ENCODE measurements around the gene TAPBP.
A peak's percentile ranks its signal among the peaks of the same experiment; 100 is the strongest.
"Not testable (repeated sequence)": the region's sequence is repeated elsewhere in the genome, so short reads cannot be mapped to it uniquely, and the experiment has no call there.

The TAPBP gene

DNA sequence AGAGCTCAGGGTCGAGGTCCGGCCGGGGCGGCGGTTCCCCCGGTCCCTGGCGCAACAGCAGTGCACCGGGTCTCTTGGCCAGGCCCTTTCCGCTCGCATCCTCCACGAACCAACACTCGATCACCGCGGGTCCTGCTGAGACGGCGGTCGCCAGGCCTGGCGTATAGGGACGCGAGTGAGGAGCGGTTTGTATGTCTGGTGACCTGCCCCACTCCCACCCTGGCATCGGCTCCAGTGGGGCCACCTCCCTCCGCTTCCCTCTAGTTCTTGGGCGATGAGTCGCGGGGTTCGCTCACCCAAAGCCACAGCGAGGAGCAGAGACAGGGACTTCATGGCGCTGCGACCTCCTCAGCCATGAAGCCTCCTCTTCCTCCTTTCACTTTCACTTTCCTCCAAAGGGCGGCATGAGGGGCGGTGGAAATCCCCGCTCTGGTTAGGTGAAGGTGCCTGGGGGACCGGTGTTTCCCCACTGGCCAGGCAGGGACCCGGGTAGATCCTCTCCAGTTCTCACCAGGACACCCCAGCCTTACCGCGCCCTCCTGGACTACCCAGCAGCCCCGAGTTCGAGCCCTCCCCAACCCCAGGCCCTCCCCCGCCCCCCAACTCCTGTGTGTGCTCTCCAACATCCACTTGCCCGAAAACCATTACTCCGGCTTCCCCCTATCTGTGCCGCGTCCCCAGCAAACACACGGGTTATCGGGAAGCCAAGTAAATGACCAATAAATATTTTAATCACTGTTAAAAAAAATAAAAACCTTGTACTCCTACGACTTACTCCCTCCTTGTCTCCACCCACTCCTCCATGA lies at the start of gene TAPBP:
TSS of gene TAPBP (minus strand) at position 370 of the 806 bp plus-strand sequence. CDS start at position 333, 37 bp downstream.
- DNase-seq (ENCODE audit: low read depth), result peak; percentile 77

DNA sequence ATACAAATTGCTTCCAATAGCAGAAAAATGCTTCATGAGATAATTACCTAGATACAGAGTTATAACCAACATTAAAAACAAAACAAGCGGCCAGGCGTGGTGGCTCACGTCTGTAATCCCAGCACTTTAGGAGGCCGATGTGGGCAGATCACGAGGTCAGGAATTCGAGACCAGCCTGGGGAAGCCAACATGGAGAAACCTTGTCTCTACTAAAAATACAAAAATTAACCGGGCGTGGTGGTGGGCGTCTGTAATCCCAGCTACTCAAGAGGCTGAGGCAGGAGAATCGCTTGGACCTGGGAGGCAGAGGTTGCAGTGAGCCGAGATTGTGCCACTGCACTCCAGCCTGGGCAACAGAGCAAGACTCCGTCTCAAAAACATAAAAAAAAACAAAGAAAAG lies 49.6 kb upstream of the TAPBP start:
- DNase-seq (ENCODE audit: low read depth), result not testable (repeated sequence)

DNA sequence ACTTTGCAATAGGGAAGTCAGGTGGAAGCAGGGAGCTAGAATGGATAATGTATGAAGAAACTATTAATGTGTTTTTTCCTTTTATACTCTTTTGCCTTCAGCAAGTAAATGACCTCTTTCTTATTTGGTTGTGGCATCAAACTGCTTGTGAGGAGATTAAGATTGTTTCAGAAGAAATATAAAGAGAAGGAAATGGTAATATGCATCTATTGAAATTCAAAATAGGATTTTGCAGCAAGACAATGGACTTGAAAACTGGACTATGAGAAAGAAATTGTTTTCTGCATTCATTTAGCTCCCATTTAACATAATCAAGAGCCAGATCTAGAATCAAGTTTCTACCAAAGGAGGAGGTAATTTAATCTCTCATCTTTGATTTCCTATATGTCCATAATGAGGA lies 45.5 kb upstream of the TAPBP start:
- DNase-seq (ENCODE audit: low read depth), result no peak

DNA sequence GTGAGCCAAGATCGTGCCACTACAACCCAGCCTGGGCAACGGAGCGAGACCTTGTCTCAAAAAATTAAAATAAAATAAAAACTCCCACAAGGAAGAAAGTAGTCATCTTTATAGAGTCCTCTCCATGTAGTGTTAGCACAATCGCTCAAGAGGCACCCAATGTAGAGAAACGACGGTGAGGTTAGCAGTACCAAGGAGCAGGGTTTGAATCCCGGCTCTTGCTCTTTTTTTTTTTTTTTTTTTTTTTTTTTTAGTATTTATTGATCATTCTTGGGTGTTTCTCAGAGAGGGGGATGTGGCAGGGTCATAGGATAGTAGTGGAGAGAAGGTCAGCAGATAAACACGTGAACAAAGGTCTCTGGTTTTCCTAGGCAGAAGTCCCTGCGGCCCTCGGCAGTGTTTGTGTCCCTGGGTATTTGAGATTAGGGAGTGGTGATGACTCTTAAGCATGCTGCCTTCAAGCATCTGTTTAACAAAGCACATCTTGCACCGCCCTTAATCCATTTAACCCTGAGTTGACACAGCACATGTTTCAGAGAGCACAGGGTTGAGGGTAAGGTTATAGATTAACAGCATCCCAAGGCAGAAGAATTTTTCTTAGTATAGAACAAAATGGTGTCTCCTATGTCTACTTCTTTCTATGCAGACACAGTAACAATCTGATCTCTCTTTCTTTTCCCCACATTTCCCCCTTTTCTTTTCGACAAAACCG lies 43.4 kb upstream of the TAPBP start:
- DNase-seq (ENCODE audit: low read depth), result not testable (repeated sequence)

DNA sequence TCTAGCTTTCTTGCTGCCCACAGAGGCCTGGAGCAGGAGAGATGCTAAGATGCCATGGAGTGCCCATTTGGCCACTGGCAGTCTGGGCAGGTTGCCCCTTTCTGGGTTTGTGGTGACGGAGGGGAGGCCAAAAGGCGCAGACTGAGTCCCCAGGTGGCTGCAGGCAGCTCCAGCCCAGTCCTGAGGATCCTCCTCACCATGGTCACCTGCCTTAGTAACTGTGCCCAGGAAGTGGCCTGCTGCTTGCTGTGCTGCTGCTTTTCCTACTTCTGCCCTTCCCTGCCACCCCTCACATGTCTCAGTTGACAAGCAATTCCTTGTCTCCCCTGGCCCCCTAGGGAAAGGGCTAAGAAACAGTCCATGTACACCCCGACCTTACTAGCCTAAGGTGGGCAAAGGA lies 42.4 kb upstream of the TAPBP start:
- no peak for DNase-seq (ENCODE audit: low read depth)

DNA sequence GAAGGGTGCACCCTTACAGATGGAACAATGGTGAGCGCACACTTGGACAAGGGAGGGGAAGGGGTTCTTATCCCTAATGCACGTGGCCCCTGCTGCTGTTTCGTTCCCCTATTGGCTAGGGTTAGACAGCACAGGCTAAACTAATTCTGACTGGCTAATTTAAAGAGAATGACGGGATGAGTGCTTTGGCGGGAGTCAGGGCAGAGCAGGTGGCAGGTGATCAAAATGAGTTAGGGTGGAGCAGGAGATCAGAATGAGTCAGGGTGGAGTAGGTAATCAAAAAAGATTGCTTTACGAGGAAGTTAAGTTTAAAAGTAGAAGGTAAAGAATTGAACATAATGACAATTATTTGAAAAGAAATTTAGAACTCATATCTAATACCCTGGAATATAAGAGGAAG lies 42.0 kb upstream of the TAPBP start:
- DNase-seq (ENCODE audit: low read depth), result not testable (repeated sequence)

DNA sequence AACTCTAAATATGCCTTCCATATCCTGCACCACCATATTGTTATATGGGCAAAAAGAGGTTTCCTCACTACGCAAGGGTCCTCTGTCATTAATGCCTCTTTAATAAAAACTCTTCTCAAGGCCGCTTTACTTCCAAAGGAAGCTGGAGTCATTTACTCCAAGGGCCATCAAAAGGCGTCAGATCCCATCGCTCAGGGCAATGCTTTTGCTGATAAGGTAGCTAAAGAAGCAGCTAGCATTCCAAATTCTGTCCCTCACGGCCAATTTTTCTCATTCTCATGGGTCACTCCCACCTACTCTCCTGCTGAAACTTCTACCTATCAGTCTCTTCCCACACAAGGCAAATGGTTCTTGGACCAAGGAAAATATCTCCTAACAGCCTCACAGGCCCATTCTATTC lies 33.9 kb upstream of the TAPBP start:
- DNase-seq (ENCODE audit: low read depth), result no peak

DNA sequence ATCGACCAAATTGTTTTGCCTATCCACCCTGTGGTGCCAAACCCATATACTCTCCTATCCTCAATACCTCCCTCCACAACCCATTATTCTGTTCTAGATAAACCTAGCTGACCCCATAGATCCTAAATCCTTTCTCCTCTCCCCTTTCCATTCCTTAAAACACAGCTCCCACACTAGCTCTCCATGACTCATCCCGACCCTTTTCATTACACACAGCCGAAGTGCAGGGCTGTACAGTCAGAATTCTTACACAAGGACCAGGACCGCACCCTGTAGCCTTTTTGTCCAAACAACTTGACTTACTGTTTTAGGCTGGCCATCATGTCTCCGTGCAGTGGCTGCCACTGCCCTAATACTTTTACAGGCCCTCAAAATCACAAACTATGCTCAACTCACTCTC lies 33.1 kb upstream of the TAPBP start:
- DNase-seq (ENCODE audit: low read depth), result not testable (repeated sequence)

DNA sequence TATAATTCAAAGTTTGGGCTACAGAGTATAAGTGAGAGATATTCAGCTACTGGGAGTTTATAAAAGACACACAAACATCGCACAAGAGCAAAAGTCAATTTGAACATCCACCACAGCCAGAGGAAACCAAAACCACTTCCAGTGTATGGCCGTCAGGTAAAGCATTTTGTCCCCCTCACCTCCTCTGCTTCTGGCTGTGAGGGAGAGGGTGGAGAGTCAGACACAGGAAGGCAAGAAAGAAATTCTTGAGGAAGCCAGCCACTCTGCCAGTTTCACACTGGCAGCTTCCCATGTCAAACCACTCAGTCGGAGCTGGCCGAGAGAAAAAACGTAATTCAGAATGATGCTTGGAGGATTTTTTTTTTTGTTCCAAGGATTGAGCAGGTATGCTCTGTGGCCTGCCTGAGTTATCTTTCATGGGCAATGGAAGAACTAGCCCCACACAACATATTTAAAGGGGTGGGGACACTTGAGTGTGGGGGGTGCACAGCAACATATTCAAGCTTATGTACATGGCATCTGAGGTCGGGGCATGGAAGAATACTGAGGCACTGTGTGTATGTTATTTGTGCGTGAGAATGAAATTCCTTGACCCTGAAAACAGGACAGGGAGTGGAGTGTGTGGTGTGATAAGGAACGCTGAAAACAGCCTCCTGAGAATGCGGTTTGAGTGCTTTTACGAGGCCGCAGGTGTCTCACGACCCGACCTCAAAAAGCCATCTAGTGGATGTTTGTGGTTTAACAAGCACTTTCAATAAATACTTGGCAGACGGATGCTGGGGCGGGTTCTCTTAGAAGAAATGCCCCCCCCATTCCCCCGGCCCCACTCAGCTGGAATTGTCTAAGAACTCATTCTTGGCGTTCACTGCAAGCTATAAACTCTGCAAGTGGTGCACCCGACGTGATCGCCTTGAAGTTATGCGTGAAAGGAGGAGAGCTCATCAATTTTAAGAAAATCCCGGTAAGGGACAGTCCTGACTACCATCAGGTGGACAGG lies 31.1 kb upstream of the TAPBP start:
- DNase-seq (ENCODE audit: low read depth), result no peak

DNA sequence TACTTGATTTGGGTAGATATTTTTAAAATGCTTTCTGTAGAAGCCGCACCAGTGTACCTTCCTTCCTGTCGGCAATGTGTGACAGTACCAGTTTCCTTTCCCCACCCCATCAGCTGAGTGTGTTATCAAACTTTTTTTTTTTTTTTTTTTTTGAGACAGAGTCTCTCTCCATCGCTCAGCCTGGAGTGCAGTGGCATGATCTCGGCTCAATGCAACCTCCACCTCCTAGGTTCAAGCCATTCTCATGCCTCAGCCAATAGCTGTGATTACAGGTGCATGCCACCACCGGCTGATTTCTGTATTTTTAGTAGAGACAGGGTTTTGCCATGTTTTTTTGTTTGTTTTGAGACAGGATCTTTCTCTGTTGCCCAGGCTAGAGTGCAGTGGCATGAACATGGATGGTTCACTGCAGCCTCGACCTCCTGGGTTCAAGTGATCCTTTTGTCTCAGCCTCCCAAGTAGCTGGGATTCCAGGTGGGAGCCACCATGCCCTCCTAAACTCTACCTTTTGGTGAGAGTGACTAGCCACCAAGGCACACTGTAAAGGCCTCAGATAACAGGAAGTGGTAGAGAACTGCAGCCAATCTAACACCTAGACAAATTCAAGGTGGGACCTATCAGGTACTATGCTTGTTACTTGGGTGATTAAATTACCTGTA lies 30.2 kb upstream of the TAPBP start:
- DNase-seq (ENCODE audit: low read depth), result no peak

DNA sequence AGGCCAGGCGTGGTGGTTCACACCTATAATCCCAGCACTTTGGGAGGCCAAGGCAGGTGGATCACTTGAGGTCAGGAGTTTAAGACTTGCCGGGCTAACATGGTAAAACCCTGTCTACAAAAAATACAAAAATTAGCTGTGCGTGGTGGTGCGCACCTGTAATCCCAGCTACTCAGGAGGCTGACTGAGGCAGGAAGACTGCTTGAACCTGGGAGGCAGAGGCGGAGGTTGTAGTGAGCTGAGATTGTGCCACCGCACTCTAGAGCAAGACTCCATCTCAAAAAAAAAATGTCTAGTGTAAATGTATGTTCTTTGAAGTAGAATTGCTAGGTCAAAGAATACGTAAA lies 29.7 kb upstream of the TAPBP start:
- not testable (repeated sequence) for DNase-seq (ENCODE audit: low read depth)

DNA sequence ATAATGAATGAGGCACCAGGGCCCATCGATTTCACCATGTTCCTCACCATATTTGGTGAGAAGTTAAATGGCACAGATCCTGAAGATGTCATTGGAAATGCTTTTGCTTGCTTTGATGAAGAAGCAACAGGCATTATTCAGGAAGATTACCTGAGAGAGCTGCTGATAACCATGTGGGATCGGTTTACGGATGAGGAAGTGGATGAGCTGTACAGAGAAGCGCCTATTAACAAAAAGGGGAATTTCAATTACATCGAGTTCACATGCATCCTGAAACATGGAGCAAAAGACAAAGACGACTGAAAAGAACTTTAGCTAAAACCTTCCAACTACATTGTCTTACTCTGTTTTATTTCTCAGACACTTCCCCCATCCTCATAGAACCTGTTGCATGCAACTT lies 25.3 kb upstream of the TAPBP start:
- DNase-seq (ENCODE audit: low read depth), result no peak

DNA sequence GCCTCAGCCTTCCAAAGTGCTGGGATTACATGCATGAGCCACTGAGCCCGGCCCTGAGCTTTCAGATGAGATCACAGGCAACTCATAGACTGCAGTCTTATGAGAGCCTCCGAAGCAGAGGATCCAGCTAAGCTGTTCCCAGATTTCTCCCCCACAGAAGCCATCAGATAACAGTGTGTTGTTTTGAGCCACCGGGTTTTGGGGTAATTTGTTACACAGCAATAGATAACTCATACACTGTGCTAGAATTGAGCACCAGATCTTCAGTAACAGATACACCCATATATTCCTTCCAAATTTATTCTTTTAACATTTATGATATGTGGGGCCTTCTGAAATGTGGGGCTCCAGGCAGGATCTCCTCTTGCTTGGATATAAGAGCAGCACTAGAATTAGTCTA lies 22.6 kb upstream of the TAPBP start:
- no peak for DNase-seq (ENCODE audit: low read depth)

DNA sequence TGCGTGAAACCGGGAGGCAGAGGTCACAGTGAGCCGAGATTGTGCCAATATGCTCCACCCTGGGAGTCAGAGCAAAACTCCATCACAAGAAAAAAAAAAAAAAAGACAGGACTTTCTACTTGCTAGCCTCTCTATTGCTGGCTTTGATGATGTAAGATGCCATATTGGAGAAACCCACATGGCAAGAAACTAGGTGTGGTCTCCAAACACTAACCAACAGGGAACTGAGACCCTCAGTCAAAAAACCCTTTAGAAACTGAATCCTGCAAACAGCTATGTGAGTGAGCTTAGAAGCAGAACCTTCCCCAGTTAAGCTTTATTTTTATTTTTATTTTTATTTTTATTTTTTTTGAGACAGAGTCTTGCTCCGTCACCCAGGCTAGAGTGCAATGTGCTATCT lies 22.0 kb upstream of the TAPBP start:
- DNase-seq (ENCODE audit: low read depth), result no peak

DNA sequence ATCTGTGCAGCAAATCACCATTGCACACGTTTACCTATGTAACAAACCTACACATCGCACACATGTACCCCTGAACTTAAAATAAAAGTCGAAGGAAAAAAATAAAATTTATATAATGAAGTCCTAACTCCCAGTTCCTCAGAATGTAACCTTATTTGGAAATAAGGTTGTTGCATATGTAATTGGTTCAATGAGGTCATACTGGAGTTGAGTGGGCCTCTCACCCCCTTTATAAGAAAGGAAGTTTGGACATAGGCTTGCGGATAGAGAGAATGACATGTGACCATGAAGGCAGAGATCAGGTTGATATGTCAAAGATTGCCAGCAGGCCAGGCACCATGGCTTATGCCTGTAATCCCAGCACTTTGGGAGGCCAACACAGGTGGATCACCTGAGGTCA lies 19.8 kb upstream of the TAPBP start:
- DNase-seq (ENCODE audit: low read depth), result no peak

DNA sequence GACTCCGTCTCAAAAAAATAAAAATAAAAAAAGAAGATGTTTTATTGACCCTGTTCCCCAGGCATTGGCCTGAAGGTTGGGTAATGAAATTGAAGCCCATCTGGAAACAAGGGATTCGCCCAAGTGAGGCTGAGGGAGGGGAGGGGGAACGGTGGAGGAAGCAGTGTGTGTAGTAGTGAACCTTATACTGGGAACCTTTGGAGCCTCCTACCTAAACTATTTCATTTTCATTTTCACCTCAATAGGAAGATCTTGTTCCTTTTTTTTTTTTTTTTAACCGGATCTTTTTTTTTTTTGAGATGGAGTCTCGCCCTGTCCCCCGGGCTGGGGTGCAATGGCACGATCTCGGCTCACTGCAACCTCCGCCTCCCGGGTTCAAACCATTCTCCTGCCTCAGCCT lies 16.9 kb upstream of the TAPBP start:
- no peak for DNase-seq (ENCODE audit: low read depth)

DNA sequence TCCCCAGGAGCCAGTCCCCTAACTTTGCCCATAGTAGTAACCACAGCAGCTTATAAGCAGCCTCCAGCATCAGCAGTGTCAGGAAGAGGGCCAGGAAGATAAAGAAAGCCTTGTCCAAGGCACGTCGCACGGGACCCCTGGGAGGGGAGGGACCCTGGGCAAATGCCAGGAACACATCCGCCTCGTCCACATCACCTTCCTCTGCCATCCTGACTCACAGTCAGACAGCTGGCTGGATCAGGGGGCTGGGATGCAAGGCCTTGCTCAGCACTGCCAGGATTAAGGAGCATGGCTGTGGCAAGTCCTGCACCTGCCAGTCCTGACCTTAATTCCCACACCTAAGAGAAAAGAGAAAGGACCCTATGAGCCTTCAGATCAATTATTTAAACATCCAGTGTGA lies 15.2 kb upstream of the TAPBP start:
- no peak for DNase-seq (ENCODE audit: low read depth)

DNA sequence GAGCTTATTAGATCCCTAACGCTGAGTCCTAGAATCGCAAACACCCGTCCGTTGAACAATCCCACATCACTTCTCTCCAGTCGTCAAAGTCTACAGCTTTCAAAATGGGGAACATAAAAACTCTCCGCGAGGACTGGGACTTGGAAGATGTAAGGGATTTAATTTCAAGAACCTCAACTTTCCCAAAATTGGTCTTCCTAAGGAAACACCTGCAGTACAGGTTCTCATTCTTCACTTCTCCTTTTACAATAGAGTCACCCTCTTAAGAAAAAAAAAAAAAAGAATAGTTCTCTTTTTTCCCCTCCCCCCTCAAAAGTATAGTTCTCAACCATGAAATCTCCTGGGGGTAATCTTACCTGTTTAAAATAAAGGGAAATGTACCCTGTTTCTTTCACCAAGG lies 10.2 kb upstream of the TAPBP start:
- DNase-seq (ENCODE audit: low read depth), result no peak

DNA sequence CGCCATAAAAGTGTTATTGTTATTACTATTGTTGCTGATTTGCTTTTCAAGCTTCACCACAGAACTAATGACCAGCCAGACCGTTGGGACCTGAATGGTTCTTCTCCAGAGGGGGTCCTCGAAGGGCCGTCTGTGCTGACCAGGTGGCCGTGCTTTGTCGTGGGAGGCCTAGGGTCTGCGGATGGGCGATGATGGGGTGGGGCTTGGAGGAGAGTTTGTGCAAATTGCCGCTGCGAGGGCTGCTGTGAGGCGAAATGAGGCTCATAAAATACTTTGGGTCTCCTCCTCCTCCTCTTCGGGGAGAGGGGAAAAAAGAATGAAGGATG lies 9.7 kb upstream of the TAPBP start:
- no peak for DNase-seq (ENCODE audit: low read depth)

DNA sequence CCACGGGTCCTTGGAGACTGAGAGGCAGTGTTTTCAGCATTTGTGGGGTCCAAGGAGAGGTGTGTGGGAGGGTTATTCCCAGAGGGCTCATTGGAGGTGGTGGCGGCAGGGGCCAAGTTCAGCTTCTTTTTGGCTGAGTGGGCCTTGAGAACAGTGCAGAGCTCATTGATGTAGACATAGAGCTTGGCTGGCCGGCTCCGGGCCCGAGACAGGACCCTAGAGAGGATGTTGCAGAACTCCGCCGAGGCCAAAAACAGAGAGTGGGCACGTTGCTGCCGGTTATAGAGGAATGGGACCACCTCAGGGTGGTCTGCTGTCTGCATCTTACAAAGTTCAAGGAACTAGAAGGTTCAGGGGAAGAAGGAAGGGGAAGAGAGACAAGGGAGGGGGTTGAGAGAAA lies 7.3 kb upstream of the TAPBP start:
- DNase-seq (ENCODE audit: low read depth), result no peak

DNA sequence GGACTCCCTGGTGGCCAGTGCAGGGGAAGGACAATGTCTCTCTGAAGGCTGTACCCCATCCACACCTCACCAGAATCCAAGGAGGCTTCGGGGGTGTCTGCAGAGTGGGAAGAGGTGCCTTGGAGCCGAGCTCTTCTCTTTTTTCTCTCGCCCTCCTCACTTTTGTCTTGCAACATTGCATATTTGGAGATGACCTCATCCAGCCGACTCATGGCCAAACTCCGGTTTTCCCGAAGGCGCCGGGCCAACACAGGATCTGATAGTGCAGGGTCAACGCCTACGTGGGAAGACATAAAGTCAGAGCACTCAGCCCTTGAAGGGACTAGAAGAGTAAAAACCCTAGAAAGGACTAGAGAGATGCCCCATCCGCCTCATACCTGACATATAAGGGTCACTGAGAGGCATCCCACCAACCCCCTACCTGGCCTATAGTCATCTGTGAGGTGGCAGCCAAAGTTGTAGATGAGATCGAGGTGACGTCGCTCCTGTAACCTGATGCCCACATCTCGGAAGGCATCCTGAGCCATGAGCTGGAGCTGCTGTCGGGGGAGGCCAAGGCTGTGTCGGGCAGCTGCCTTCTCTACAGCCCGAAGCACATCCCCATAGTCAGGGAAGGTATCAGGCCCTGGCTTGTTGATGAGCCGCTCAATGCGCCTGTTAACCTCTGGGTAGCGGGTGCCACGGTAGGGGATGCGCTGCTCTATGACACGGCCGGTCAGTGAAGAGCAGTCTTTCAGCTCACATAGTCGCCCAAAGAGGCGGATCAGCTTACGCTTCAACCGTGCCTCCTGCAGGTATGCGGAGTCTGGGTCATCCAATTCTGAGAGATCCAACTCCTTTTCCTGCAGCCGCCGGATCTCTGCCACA lies 6.7 kb upstream of the TAPBP start:
- no peak for DNase-seq (ENCODE audit: low read depth)

Data from activated T-cell treated with anti-CD3 and anti-CD28 coated beads for 48 hours (primary cell).